ENCODE data around the gene NCKAP5. TPM values are rescaled to one million over a fixed set of nuclear protein-coding genes. Genes with fewer than 3 reads are reported as not detected.

The NCKAP5 gene
- total and polyA plus RNA-seq, 2 experiments from 2014 or later = 0.65 to 0.86 TPM

GRCh38 chr2:133452583-133452982 is 115.7 kb downstream of the NCKAP5 start:
- no peak for TF ChIP-seq EZH2 (IDR thresholded peaks at IDR 0.05; ENCODE audit: insufficient read depth, poor library complexity, severe bottlenecking)
- no peak for TF ChIP-seq EZH2phosphoT487 (IDR thresholded peaks at IDR 0.05; ENCODE audit: insufficient read depth, low read depth)
- H3K9me2 ChIP-seq (ENCODE audit: insufficient read depth) = no peaks in the 10 kb centered on the region
- no peak overlapping the region for H2AFZ ChIP-seq
- H4K20me1 ChIP-seq (ENCODE audit: insufficient read depth) = no peaks in the 10 kb centered on the region
- H3K36me3 ChIP-seq (ENCODE audit: low read depth) = no peaks in the 10 kb centered on the region
- H3K27me3 ChIP-seq (replicated peaks; ENCODE audit: insufficient read depth) = no peaks in the 10 kb centered on the region
- H3K9ac ChIP-seq = no peak overlapping the region
- no peaks in the 10 kb centered on the region for H3F3A ChIP-seq (ENCODE audit: insufficient read depth)
- in situ Hi-C loops (cut with MboI) = no loop called here
- no peak for DNase-seq
- no peak overlapping the region for H3K4me2 ChIP-seq (ENCODE audit: unreplicated experiment)
- H3K79me2 ChIP-seq (ENCODE audit: insufficient read depth) = no peaks in the 10 kb centered on the region
- H3K27ac ChIP-seq = no peak overlapping the region
- no peaks in the 10 kb centered on the region for H3K9me3 ChIP-seq (ENCODE audit: low read depth)
- no peak overlapping the region for H3K4me3 ChIP-seq
- H3K4me1 ChIP-seq (ENCODE audit: insufficient read depth) = no peaks in the 10 kb centered on the region
- WGBS, 2 experiments (ENCODE audit: low coverage in 1 of 2, low lambda C conversion rate in 2 of 2, missing lambda C conversion rate in 2 of 2) = 50 to 67% methylated on average over 2 of the region's 2 CpGs

GRCh38 chr2:133452146-133452545 is 116.1 kb downstream of the NCKAP5 start:
- in situ Hi-C loops (cut with MboI) = no loop called here
- Histone ChIP-seq H3K27ac (no peak overlapping the region), H3K9ac (no peak overlapping the region)

GRCh38 chr2:133448195-133448594 is 120.1 kb downstream of the NCKAP5 start:
- H4K20me1 ChIP-seq (ENCODE audit: insufficient read depth) = no peaks in the 10 kb centered on the region
- H2AFZ ChIP-seq = no peak overlapping the region
- H3K9me3 ChIP-seq (ENCODE audit: low read depth) = no peaks in the 10 kb centered on the region
- no peaks in the 10 kb centered on the region for H3K4me1 ChIP-seq (ENCODE audit: insufficient read depth)
- in situ Hi-C loops (cut with MboI) = no loop called here
- TF ChIP-seq EZH2 (IDR thresholded peaks at IDR 0.05; ENCODE audit: insufficient read depth, poor library complexity, severe bottlenecking) (no peak), EZH2phosphoT487 (IDR thresholded peaks at IDR 0.05; ENCODE audit: insufficient read depth, low read depth) (no peak)
- no peak for DNase-seq
- H3F3A ChIP-seq (ENCODE audit: insufficient read depth) = no peaks in the 10 kb centered on the region
- WGBS, 2 experiments (ENCODE audit: low coverage in 1 of 2, low lambda C conversion rate in 2 of 2, missing lambda C conversion rate in 2 of 2) = 70 to 78% methylated on average over 5 of the region's 5 CpGs
- H3K9ac ChIP-seq = no peak overlapping the region
- no peaks in the 10 kb centered on the region for H3K27me3 ChIP-seq (replicated peaks; ENCODE audit: insufficient read depth)
- no peaks in the 10 kb centered on the region for H3K9me2 ChIP-seq (ENCODE audit: insufficient read depth)
- H3K36me3 ChIP-seq (ENCODE audit: low read depth) = no peaks in the 10 kb centered on the region
- H3K4me2 ChIP-seq (ENCODE audit: unreplicated experiment) = no peak overlapping the region
- no peak overlapping the region for H3K27ac ChIP-seq
- H3K79me2 ChIP-seq (ENCODE audit: insufficient read depth) = no peaks in the 10 kb centered on the region
- H3K4me3 ChIP-seq = no peak overlapping the region

More at GRCh38 chr2:133452146-133452545, 116.1 kb downstream of the NCKAP5 start:
- H3K4me1 ChIP-seq (ENCODE audit: insufficient read depth) = no peaks in the 10 kb centered on the region
- no peak for DNase-seq
- no peaks in the 10 kb centered on the region for H4K20me1 ChIP-seq (ENCODE audit: insufficient read depth)
- TF ChIP-seq EZH2phosphoT487 (IDR thresholded peaks at IDR 0.05; ENCODE audit: insufficient read depth, low read depth) (no peak), EZH2 (IDR thresholded peaks at IDR 0.05; ENCODE audit: insufficient read depth, poor library complexity, severe bottlenecking) (no peak)
- H3K4me3 ChIP-seq = no peak overlapping the region
- H3K4me2 ChIP-seq (ENCODE audit: unreplicated experiment) = no peak overlapping the region
- no peaks in the 10 kb centered on the region for H3F3A ChIP-seq (ENCODE audit: insufficient read depth)
- no peaks in the 10 kb centered on the region for H3K27me3 ChIP-seq (replicated peaks; ENCODE audit: insufficient read depth)
- H3K9me3 ChIP-seq (ENCODE audit: low read depth) = no peaks in the 10 kb centered on the region
- no peaks in the 10 kb centered on the region for H3K9me2 ChIP-seq (ENCODE audit: insufficient read depth)
- H3K36me3 ChIP-seq (ENCODE audit: low read depth) = no peaks in the 10 kb centered on the region
- no peak overlapping the region for H2AFZ ChIP-seq
- H3K79me2 ChIP-seq (ENCODE audit: insufficient read depth) = no peaks in the 10 kb centered on the region

- WGBS, 2 experiments (ENCODE audit: low coverage in 1 of 2, low lambda C conversion rate in 2 of 2, missing lambda C conversion rate in 2 of 2) = 64 to 80% methylated on average over 5 of the region's 5 CpGs
- in situ Hi-C loops (cut with MboI) = no loop called here
- no peaks in the 10 kb centered on the region for H3K79me2 ChIP-seq (ENCODE audit: insufficient read depth)
Observed at GRCh38 chr2:133447303-133447702, 121.0 kb downstream of the NCKAP5 start.

GRCh38 chr2:133444465-133444864 is 123.8 kb downstream of the NCKAP5 start:
- H4K20me1 ChIP-seq (ENCODE audit: insufficient read depth) = no peaks in the 10 kb centered on the region
- no peaks in the 10 kb centered on the region for H3K9me2 ChIP-seq (ENCODE audit: insufficient read depth)
- H3K36me3 ChIP-seq (ENCODE audit: low read depth) = no peaks in the 10 kb centered on the region
- in situ Hi-C loops (cut with MboI) = no loop called here
- no peaks in the 10 kb centered on the region for H3K9me3 ChIP-seq (ENCODE audit: low read depth)
- no peaks in the 10 kb centered on the region for H3K27me3 ChIP-seq (replicated peaks; ENCODE audit: insufficient read depth)
- DNase-seq = no peak
- H3K4me1 ChIP-seq (ENCODE audit: insufficient read depth) = no peaks in the 10 kb centered on the region
- no peak overlapping the region for H3K4me3 ChIP-seq
- H3F3A ChIP-seq (ENCODE audit: insufficient read depth) = no peaks in the 10 kb centered on the region
- H3K9ac ChIP-seq = no peak overlapping the region
- TF ChIP-seq EZH2 (IDR thresholded peaks at IDR 0.05; ENCODE audit: insufficient read depth, poor library complexity, severe bottlenecking) = no peak
- 62 to 68% methylated on average over 3 of the region's 3 CpGs for WGBS, 2 experiments (ENCODE audit: low coverage in 1 of 2, low lambda C conversion rate in 2 of 2, missing lambda C conversion rate in 2 of 2)
- H2AFZ ChIP-seq = no peak overlapping the region
- H3K4me2 ChIP-seq (ENCODE audit: unreplicated experiment) = no peak overlapping the region
- H3K27ac ChIP-seq = no peak overlapping the region
- no peaks in the 10 kb centered on the region for H3K79me2 ChIP-seq (ENCODE audit: insufficient read depth)

More at GRCh38 chr2:133447303-133447702, 121.0 kb downstream of the NCKAP5 start:
- no peaks in the 10 kb centered on the region for H3K36me3 ChIP-seq (ENCODE audit: low read depth)
- no peaks in the 10 kb centered on the region for H3K9me2 ChIP-seq (ENCODE audit: insufficient read depth)
- H3F3A ChIP-seq (ENCODE audit: insufficient read depth) = no peaks in the 10 kb centered on the region
- no peak for DNase-seq
- TF ChIP-seq EZH2phosphoT487 (IDR thresholded peaks at IDR 0.05; ENCODE audit: insufficient read depth, low read depth) (no peak), EZH2 (IDR thresholded peaks at IDR 0.05; ENCODE audit: insufficient read depth, poor library complexity, severe bottlenecking) (no peak)
- no peak overlapping the region for H3K27ac ChIP-seq
- H3K27me3 ChIP-seq (replicated peaks; ENCODE audit: insufficient read depth) = no peaks in the 10 kb centered on the region
- no peak overlapping the region for H3K4me2 ChIP-seq (ENCODE audit: unreplicated experiment)
- no peak overlapping the region for H3K4me3 ChIP-seq
- no peaks in the 10 kb centered on the region for H4K20me1 ChIP-seq (ENCODE audit: insufficient read depth)
- no peak overlapping the region for H2AFZ ChIP-seq
- no peak overlapping the region for H3K9ac ChIP-seq
- H3K4me1 ChIP-seq (ENCODE audit: insufficient read depth) = no peaks in the 10 kb centered on the region
- no peaks in the 10 kb centered on the region for H3K9me3 ChIP-seq (ENCODE audit: low read depth)

Measured in GM23248 (cell line).